H1 (cell line): Measurements from ENCODE around the gene CSAG1. TPM values are rescaled to one million over a fixed set of nuclear protein-coding genes. Genes with fewer than 3 reads are reported as not detected.

Source experiments
- CTCF ChIA-PET: fragments of 300-600 bp; sonication (Branson Sonifier 250); formaldehyde crosslinking; loops from one replicate; lab custom pipeline; 2021; ENCODE audit not compliant: partially characterized antibody; lab: Charles Lee
- POLR2A ChIA-PET: fragments of 300-600 bp; sonication (Branson Sonifier 250); formaldehyde crosslinking; loops from one replicate; lab custom pipeline; 2021; ENCODE audit warnings: inconsistent platforms; ENCODE audit not compliant: partially characterized antibody; lab: Charles Lee
- DNase-seq, 2 experiments: peaks; one replicate each; pipeline versions ENCODE4 v3.0.0 to v3.0.0-alpha.2; 2010 to 2022; ENCODE audit warnings: low spot score in 2 of 2, low read depth in 1 of 2, mixed read lengths in 1 of 2
- FAIRE-seq: peaks from 2 replicates; lab custom pipeline; 2011; peaks lifted over from hg19 to GRCh38; lab: Jason Lieb, UNC
- H2AFZ ChIP-seq: 2 replicates; pipeline ENCODE4 v1.8.1; 2012; ENCODE audit warnings: low read length, inconsistent platforms
- H2AK5ac ChIP-seq: 2 replicates; pipeline ENCODE4 v1.6.1; 2013; ENCODE audit warnings: low read depth, low read length
- H2BK120ac ChIP-seq: replicated peaks from 2 replicates; pipeline ENCODE3; 2013; ENCODE audit warnings: low read depth, low read length, inconsistent platforms
- H2BK12ac ChIP-seq: 2 replicates; pipeline ENCODE4 v1.6.1; 2013; ENCODE audit warnings: low read depth, low read length
- H2BK15ac ChIP-seq: 2 replicates; pipeline ENCODE4 v1.6.1; 2013; ENCODE audit warnings: low read length
- H2BK20ac ChIP-seq: 2 replicates; pipeline ENCODE4 v1.6.1; 2013; ENCODE audit warnings: low read length
- H2BK5ac ChIP-seq: 2 replicates; pipeline ENCODE4 v1.6.1; 2013; ENCODE audit warnings: low read depth, low read length
- H3K14ac ChIP-seq: 2 replicates; pipeline ENCODE4 v1.6.1; 2013; ENCODE audit warnings: inconsistent platforms; ENCODE audit not compliant: insufficient read length
- H3K18ac ChIP-seq: 2 replicates; pipeline ENCODE4 v1.6.1; 2013; ENCODE audit warnings: low read length; ENCODE audit errors: extremely low read depth
- H3K23ac ChIP-seq: 2 replicates; pipeline ENCODE4 v1.6.1; 2013; ENCODE audit warnings: inconsistent platforms; ENCODE audit not compliant: insufficient read length
- H3K23me2 ChIP-seq: 2 replicates; pipeline ENCODE4 v1.6.1; 2013; ENCODE audit warnings: low read depth, low read length
- H3K27ac ChIP-seq: 2 replicates; pipeline ENCODE4 v1.6.1; 2011; ENCODE audit warnings: low read depth, low read length, inconsistent platforms
- H3K27me3 ChIP-seq, 4 experiments: replicated peaks in 1 of 4; 1 replicate in 1 of 4; 2 replicates in 3 of 4; pipeline versions ENCODE4 v1.6.1 to v1.8.1; 2011 to 2013; ENCODE audit warnings: low read length in 3 of 4, mild to moderate bottlenecking in 3 of 4, inconsistent platforms in 2 of 4, mixed read lengths in 2 of 4, moderate library complexity in 1 of 4; ENCODE audit not compliant: control insufficient read depth in 3 of 4, insufficient read depth in 3 of 4; ENCODE audit errors: extremely low read depth in 1 of 4
- H3K36me3 ChIP-seq, 4 experiments: 2 replicates each; pipeline versions ENCODE4 v1.6.1 to v1.8.1; 2011 to 2013; ENCODE audit warnings: mild to moderate bottlenecking in 4 of 4, low read length in 3 of 4, moderate library complexity in 2 of 4, control low read depth in 1 of 4, inconsistent platforms in 1 of 4; ENCODE audit not compliant: insufficient read depth in 4 of 4, control insufficient read depth in 2 of 4
- H3K4ac ChIP-seq: replicated peaks from 2 replicates; pipeline ENCODE3; 2013; ENCODE audit warnings: low read length, low read depth, mixed read lengths, inconsistent platforms; ENCODE audit not compliant: insufficient read length
- H3K4me1 ChIP-seq, 4 experiments: replicated peaks in 1 of 4; 1 replicate in 1 of 4; 2 replicates in 3 of 4; pipeline versions ENCODE4 v1.6.1 to v1.8.1; 2011 to 2013; ENCODE audit warnings: low read length in 3 of 4, inconsistent platforms in 2 of 4, mixed read lengths in 1 of 4; ENCODE audit not compliant: insufficient read depth in 4 of 4, control insufficient read depth in 3 of 4
- H3K4me2 ChIP-seq, 2 experiments: 2 replicates each; pipeline versions ENCODE4 v1.6.1 to v1.8.1; 2011 to 2013; ENCODE audit warnings: low read depth in 2 of 2, low read length in 2 of 2, control low read depth in 1 of 2, inconsistent platforms in 1 of 2, mild to moderate bottlenecking in 1 of 2; ENCODE audit not compliant: insufficient read depth in 1 of 2
- H3K4me3 ChIP-seq, 4 experiments: fragments of 200-600, 300-600 bp in 1 of 4; sonication (generic), shearing (Covaris generic), sonication (Bioruptor Twin) in 1 of 4; 2 replicates each; pipeline versions ENCODE4 v1.5.1 to v1.8.1; 2011 to 2016; ENCODE audit warnings: low read length in 4 of 4, low read depth in 3 of 4, control low read depth in 2 of 4, inconsistent platforms in 2 of 4, mild to moderate bottlenecking in 2 of 4, mixed read lengths in 1 of 4, moderate library complexity in 1 of 4; ENCODE audit not compliant: insufficient read depth in 2 of 4; ENCODE audit errors: extremely low read depth in 1 of 4
- H3K56ac ChIP-seq: replicated peaks from 2 replicates; pipeline ENCODE3; 2013; ENCODE audit warnings: low read depth, mild to moderate bottlenecking, mixed read lengths, low read length, inconsistent platforms; ENCODE audit not compliant: insufficient read length
- H3K79me1 ChIP-seq: 2 replicates; pipeline ENCODE4 v1.6.1; 2013; ENCODE audit warnings: low read depth, low read length, control low read depth
- H3K79me2 ChIP-seq, 2 experiments: 2 replicates each; pipeline versions ENCODE4 v1.6.1 to v1.8.1; 2012 to 2013; ENCODE audit warnings: low read length in 2 of 2, mild to moderate bottlenecking in 2 of 2, inconsistent platforms in 1 of 2; ENCODE audit not compliant: insufficient read depth in 2 of 2, control insufficient read depth in 1 of 2
- H3K9ac ChIP-seq, 4 experiments: replicated peaks in 1 of 4; 1 replicate in 1 of 4; 2 replicates in 3 of 4; pipeline versions ENCODE4 v1.6.1 to v1.8.1; 2011 to 2013; ENCODE audit warnings: low read depth in 3 of 4, low read length in 3 of 4, control low read depth in 2 of 4, mild to moderate bottlenecking in 2 of 4, moderate library complexity in 2 of 4, inconsistent platforms in 1 of 4; ENCODE audit errors: extremely low read depth in 1 of 4
- H3K9me3 ChIP-seq, 2 experiments: 2 replicates each; pipeline versions ENCODE4 v1.6.1 to v1.8.1; 2012 to 2013; ENCODE audit warnings: mild to moderate bottlenecking in 2 of 2, moderate library complexity in 2 of 2, control low read depth in 1 of 2, inconsistent platforms in 1 of 2, low read depth in 1 of 2, low read length in 1 of 2, mixed read lengths in 1 of 2; ENCODE audit not compliant: insufficient read depth in 2 of 2
- H4K20me1 ChIP-seq, 2 experiments: replicated peaks in 1 of 2; 2 replicates each; pipeline versions ENCODE3 to v1.8.1; 2011 to 2013; ENCODE audit warnings: inconsistent platforms in 2 of 2, low read length in 2 of 2, mild to moderate bottlenecking in 1 of 2; ENCODE audit not compliant: insufficient read depth in 2 of 2, control insufficient read depth in 1 of 2
- H4K5ac ChIP-seq: 2 replicates; pipeline ENCODE4 v1.6.1; 2013; ENCODE audit warnings: low read length, low read depth, mixed read lengths, inconsistent platforms; ENCODE audit not compliant: insufficient read length
- H4K8ac ChIP-seq: 2 replicates; pipeline ENCODE4 v1.8.0; 2013; ENCODE audit warnings: mild to moderate bottlenecking, moderate library complexity, low read length, inconsistent platforms; ENCODE audit not compliant: insufficient read depth; ENCODE audit errors: extremely low read depth
- H4K91ac ChIP-seq: replicated peaks from 2 replicates; pipeline ENCODE3; 2013; ENCODE audit warnings: low read length, mixed read lengths, inconsistent platforms; ENCODE audit not compliant: insufficient read length
- CTCF ChIP-seq, 3 experiments: IDR thresholded peaks; 1 replicate in 2 of 3; 2 replicates in 1 of 3; pipeline versions ENCODE4 v1.5.1 to v1.6.1; 2011; ENCODE audit warnings: low read length in 3 of 3, mild to moderate bottlenecking in 3 of 3, inconsistent platforms in 2 of 3, low read depth in 1 of 3, moderate library complexity in 1 of 3; ENCODE audit not compliant: insufficient read depth in 1 of 3; ENCODE audit errors: control extremely low read depth in 1 of 3
- E2F6 ChIP-seq: IDR thresholded peaks from 2 replicates; pipeline ENCODE4 v1.6.1; 2012; ENCODE audit warnings: inconsistent platforms
- HDAC6 ChIP-seq: IDR thresholded peaks from one replicate; pipeline ENCODE4 v1.7.1; 2012; ENCODE audit warnings: low read depth, mild to moderate bottlenecking, inconsistent platforms, low read length, moderate library complexity
- JUN ChIP-seq: IDR thresholded peaks from 2 replicates; pipeline ENCODE4 v1.6.1; 2011; ENCODE audit warnings: low read depth, mild to moderate bottlenecking, improper control_type of control experiment, low read length
- PHF8 ChIP-seq: fragments of 200-600 bp; sonication (generic); conservative IDR thresholded peaks from 2 replicates; pipeline ENCODE4 v1.7.1; 2012; ENCODE audit warnings: low read depth, mild to moderate bottlenecking, inconsistent platforms, low read length, moderate library complexity
- TBP ChIP-seq: IDR thresholded peaks from 2 replicates; pipeline ENCODE4 v1.6.1; 2011; ENCODE audit warnings: low read depth, low read length, improper control_type of control experiment
- WGBS, 2 experiments: shearing (Covaris generic) in 1 of 2; methylation state at CpG; one replicate each; pipeline versions ENCODE4 v1.1.6 to v1.1.7; 2013 to 2015; ENCODE audit warnings: low lambda C conversion rate in 2 of 2, mixed read lengths in 2 of 2, inconsistent platforms in 1 of 2, low coverage in 1 of 2, missing lambda C conversion rate in 1 of 2; ENCODE audit not compliant: insufficient replicate concordance in 2 of 2, insufficient coverage in 1 of 2, insufficient read length in 1 of 2; ENCODE audit errors: extremely low coverage in 1 of 2, missing lambda C conversion rate in 1 of 2; 5-methylcytosine and 5-hydroxymethylcytosine counted together
- polyA plus RNA-seq, 7 experiments: library from polyadenylated mRNA; depleted of rRNA in 3 of 7; stranded (reverse) in 5 of 7; unstranded in 2 of 7; fragments of >200 nt in 5 of 7; fragments of 200-250 nt in 2 of 7; gene quantifications; 1 replicate in 5 of 7; 2 replicates in 1 of 7; 4 replicates in 1 of 7; pipeline versions ENCODE4 v1.2.1 to v1.2.3, GENCODE V29; 2011 to 2013; ENCODE audit warnings: missing spikeins in 2 of 7, mixed read lengths in 2 of 7
- total RNA-seq: library from RNA; stranded (reverse); fragmentation: NEBNext Ultra II Directional; extraction: Animal tissue kit (Norgen Biotek cat#: 25700); gene quantifications from 2 replicates; pipeline ENCODE4 v1.2.1, GENCODE V29; 2021

The CSAG1 gene
- total and polyA plus RNA-seq, 2 of the 8 experiments (the other 6 are each of a cell fraction or from before 2014, with no cell fraction given), result not detected

GRCh38 chrX:152735860-152736511 lies 2.5 kb upstream of the CSAG1 start:
- Histone ChIP-seq H3K4ac (no peak overlapping the region), H2BK20ac (no peak overlapping the region), H2AFZ (no peak overlapping the region), H3K9ac (no peak overlapping the region), H3K23me2 (no peaks in the 10 kb centered on the region), H2BK12ac (no peak overlapping the region), H3K4me1 (no peaks in the 10 kb centered on the region), H3K27ac (no peak overlapping the region)
- no peak for FAIRE-seq
- TF ChIP-seq E2F6, result no peak
- TF ChIP-seq CTCF (IDR thresholded peaks at IDR 0.05; ENCODE audit: control extremely low read depth in 1 of 3, insufficient read depth in 1 of 3, low read depth in 1 of 3, low read length in 3 of 3), result no peak
- no peak for TF ChIP-seq TBP
- no peak for TF ChIP-seq JUN
- TF ChIP-seq HDAC6, result no peak
- TF ChIP-seq PHF8, result no peak
- TF ChIP-seq, all 59 proteins: peak for 0
- ChIA-PET CTCF (no interaction called here), POLR2A (no interaction called here)
- Histone ChIP-seq H3K4me3 (no peak overlapping the region), H2BK15ac (no peak overlapping the region), H3K79me2 (no peaks in the 10 kb centered on the region), H3K14ac (no peak overlapping the region), H3K4me2 (no peak overlapping the region), H2AK5ac (no peak overlapping the region), H3K36me3 (no peaks in the 10 kb centered on the region), H4K91ac (no peak overlapping the region), H4K8ac (no peak overlapping the region; the same call in 1 of the 2 replicates), H3K27me3 (no peaks in the 10 kb centered on the region), H2BK5ac (no peak overlapping the region), H3K79me1 (no peaks in the 10 kb centered on the region), H3K23ac (no peak overlapping the region), H3K18ac (no peak overlapping the region), H4K20me1 (no peaks in the 10 kb centered on the region), H3K56ac (no peak overlapping the region), H2BK120ac (no peak overlapping the region), H4K5ac (no peak overlapping the region), H3K9me3 (no peaks in the 10 kb centered on the region)
- WGBS, 2 experiments, result 95% methylated on average over 5 of the region's 12 CpGs; no CpG with 5 or more reads in 1 of the 2 experiments
- no peak for DNase-seq
